HepG2 (cell line): ENCODE measurements around the gene PXT1. TPM values are rescaled to one million over a fixed set of nuclear protein-coding genes. Genes with fewer than 3 reads are reported as not detected.
A peak's percentile ranks its signal among the peaks of the same experiment; 100 is the strongest.

Experiments used
- ATAC-seq: fragments of 200-7000 bp; cut with Tn5 transposase; 3 replicates; pipeline ENCODE4 v1.9.1; 2020; ENCODE audit warnings: mild to moderate bottlenecking, moderate library complexity
- BruUV-seq: library from RNA; stranded (reverse); fragments of 400-500 nt; replicated peaks from 2 replicates; lab custom pipeline; 2021; lab: Mats Ljungman, UMichigan
- CTCF ChIA-PET: fragments of 300-600 bp; formaldehyde crosslinking; extraction: SDS; loops from one replicate; lab custom pipeline; 2021; ENCODE audit warnings: low total read pairs, inconsistent platforms, low intra/inter-chr PET ratio; lab: Yijun Ruan, JAX
- POLR2A ChIA-PET: fragments of 350-600 bp; sonication (Branson Sonifier 250); formaldehyde crosslinking; loops from one replicate; lab custom pipeline; 2020; ENCODE audit warnings: antibody characterized with exemption, inconsistent platforms; lab: Yijun Ruan, JAX
- DNase-seq: peaks from one replicate; pipeline ENCODE4 v3.0.0-alpha.2; 2015; ENCODE audit warnings: low spot score
- FAIRE-seq: peaks from 3 replicates; lab custom pipeline; 2011; peaks lifted over from hg19 to GRCh38; lab: Jason Lieb, UNC
- H2AFZ ChIP-seq: one replicate; pipeline ENCODE4 v1.6.1; 2011; ENCODE audit warnings: low read length, inconsistent platforms
- H3K27ac ChIP-seq: fragments of 300-600 bp; 3 replicates; pipeline ENCODE4 v1.8.0; 2011; ENCODE audit warnings: mixed run types, mild to moderate bottlenecking, mixed read lengths, low read length, inconsistent platforms; ENCODE audit not compliant: insufficient read depth; ENCODE audit errors: extremely low read length
- H3K27me3 ChIP-seq, 2 experiments: fragments of 200-600 bp in 1 of 2; 2 replicates in 1 of 2; 3 replicates in 1 of 2; pipeline versions ENCODE4 v1.6.0 to v1.8.0; 2011; ENCODE audit warnings: low read length in 2 of 2, mild to moderate bottlenecking in 2 of 2, moderate library complexity in 2 of 2, inconsistent platforms in 1 of 2; ENCODE audit not compliant: insufficient read depth in 2 of 2, control insufficient read depth in 1 of 2
- H3K36me3 ChIP-seq, 2 experiments: fragments of 200-600 bp in 1 of 2; replicated peaks in 1 of 2; 2 replicates in 1 of 2; 3 replicates in 1 of 2; pipeline versions ENCODE4 v1.5.1 to v1.8.0; 2011; ENCODE audit warnings: low read length in 2 of 2, inconsistent platforms in 1 of 2; ENCODE audit not compliant: insufficient read depth in 2 of 2, control insufficient read depth in 1 of 2
- H3K4me1 ChIP-seq: 2 replicates; pipeline ENCODE4 v1.5.1; 2012; ENCODE audit warnings: low read length, inconsistent platforms; ENCODE audit not compliant: insufficient read depth
- H3K4me2 ChIP-seq: 2 replicates; pipeline ENCODE4 v1.6.0; 2011; ENCODE audit warnings: low read depth, low read length, inconsistent platforms
- H3K4me3 ChIP-seq, 3 experiments: fragments of 200-600 bp in 1 of 3; sonication (generic), shearing (Covaris generic) in 1 of 3; replicated peaks in 1 of 3; 2 replicates each; pipeline ENCODE4 v1.5.1; 2011 to 2016; ENCODE audit warnings: low read length in 3 of 3, inconsistent platforms in 2 of 3, low read depth in 2 of 3, mild to moderate bottlenecking in 2 of 3, control low read depth in 1 of 3, mixed read lengths in 1 of 3; ENCODE audit not compliant: insufficient read depth in 1 of 3
- H3K79me2 ChIP-seq: one replicate; pipeline ENCODE4 v1.6.1; 2011; ENCODE audit warnings: low read length, inconsistent platforms; ENCODE audit not compliant: insufficient read depth
- H3K9ac ChIP-seq: 2 replicates; pipeline ENCODE4 v1.6.0; 2011; ENCODE audit warnings: mild to moderate bottlenecking, low read depth, low read length, inconsistent platforms; ENCODE audit not compliant: insufficient read depth
- H3K9me3 ChIP-seq: 2 replicates; pipeline ENCODE4 v1.5.1; 2012; ENCODE audit warnings: mild to moderate bottlenecking, low read length
- H4K20me1 ChIP-seq: 2 replicates; pipeline ENCODE4 v1.6.0; 2011; ENCODE audit warnings: inconsistent platforms, mild to moderate bottlenecking, low read length, moderate library complexity; ENCODE audit not compliant: insufficient read depth
- KDM2A ChIP-seq: sonication (generic); formaldehyde crosslinking; IDR thresholded peaks from 2 replicates; pipeline ENCODE4 v1.4.0; 2020; ENCODE audit warnings: low read depth, missing genetic modification reagents, borderline replicate concordance
- MIXL1 ChIP-seq: IDR thresholded peaks from 2 replicates; pipeline ENCODE4 v1.6.1; 2016
- MTF1 ChIP-seq: sonication (generic); formaldehyde crosslinking; IDR thresholded peaks from 2 replicates; pipeline ENCODE4 v1.5.0; 2020; ENCODE audit warnings: missing genetic modification reagents
- SOX5 ChIP-seq: IDR thresholded peaks from 2 replicates; pipeline ENCODE4 v1.6.1; 2016; ENCODE audit warnings: borderline replicate concordance
- SRSF9 ChIP-seq: fragments of 200-400 bp; formaldehyde crosslinking; IDR thresholded peaks from 2 replicates; pipeline ENCODE4 v1.6.1; 2018; ENCODE audit warnings: borderline replicate concordance, mild to moderate bottlenecking, low read depth, low read length; ENCODE audit not compliant: insufficient read depth, poor library complexity, severe bottlenecking
- ZNF235 ChIP-seq: sonication (generic); formaldehyde crosslinking; IDR thresholded peaks from 2 replicates; pipeline ENCODE4 v1.8.1; 2023; ENCODE audit warnings: mild to moderate bottlenecking, missing genetic modification reagents, borderline replicate concordance
- WGBS: methylation state at CpG from one replicate; pipeline ENCODE4 v1.1.6; 2017; ENCODE audit warnings: low lambda C conversion rate; 5-methylcytosine and 5-hydroxymethylcytosine counted together
- in situ Hi-C: cut with HindIII; loops from 2 replicates; pipeline ENCODE4 v1.10.0; 2017; ENCODE audit warnings: low pct_unique_long_range_greater_than_20kb; ENCODE audit not compliant: extremely low pct_ligation_motif_present
- intact Hi-C: fragments of 100-400 bp; cut with micrococcal nuclease; formaldehyde crosslinking; loops from one replicate; pipeline ENCODE4 v1.10.0; 2022; ENCODE audit not compliant: unreplicated experiment
- polyA plus RNA-seq, 8 experiments: library from polyadenylated mRNA; depleted of rRNA in 3 of 8; stranded (reverse) in 7 of 8; unstranded in 1 of 8; fragments of >200 nt; fragmentation: Illumina TruSeq in 4 of 8; extraction: Trizol in 4 of 8; gene quantifications; 2 replicates each; pipeline versions ENCODE4 v1.2.1 to v1.2.3, GENCODE V29; 2011 to 2016; ENCODE audit warnings: low read depth in 4 of 8, missing spikeins in 1 of 8, mixed read lengths in 1 of 8; ENCODE audit not compliant: insufficient read depth in 1 of 8
- total RNA-seq, 5 experiments: library from RNA; depleted of rRNA; stranded (reverse); fragments of >200 nt; fragmentation: Illumina TruSeq; extraction: Trizol; gene quantifications; 2 replicates each; pipeline ENCODE4 v1.2.3, GENCODE V29; 2016; ENCODE audit warnings: low read depth in 1 of 5
- TF ChIP-seq, protein P1 (sequence below): sonication (generic); formaldehyde crosslinking; IDR thresholded peaks from 2 replicates; pipeline ENCODE4 v1.8.0; 2022; ENCODE audit warnings: missing genetic modification reagents, mild to moderate bottlenecking, moderate library complexity, borderline replicate concordance
- TF ChIP-seq, protein P2 (sequence below): sonication (generic); formaldehyde crosslinking; IDR thresholded peaks from 2 replicates; pipeline ENCODE4 v1.8.1; 2023; ENCODE audit warnings: mild to moderate bottlenecking, missing genetic modification reagents, borderline replicate concordance
- TF ChIP-seq, protein P3 (sequence below): sonication (generic); formaldehyde crosslinking; IDR thresholded peaks from 2 replicates; pipeline ENCODE4 v1.4.0; 2020; ENCODE audit warnings: mild to moderate bottlenecking, missing genetic modification reagents

Gene PXT1
- total and polyA plus RNA-seq, 2 of the 13 experiments (the other 11 are each of a cell fraction or from before 2014, with no cell fraction given): 0.04 TPM; not detected in 1

DNA sequence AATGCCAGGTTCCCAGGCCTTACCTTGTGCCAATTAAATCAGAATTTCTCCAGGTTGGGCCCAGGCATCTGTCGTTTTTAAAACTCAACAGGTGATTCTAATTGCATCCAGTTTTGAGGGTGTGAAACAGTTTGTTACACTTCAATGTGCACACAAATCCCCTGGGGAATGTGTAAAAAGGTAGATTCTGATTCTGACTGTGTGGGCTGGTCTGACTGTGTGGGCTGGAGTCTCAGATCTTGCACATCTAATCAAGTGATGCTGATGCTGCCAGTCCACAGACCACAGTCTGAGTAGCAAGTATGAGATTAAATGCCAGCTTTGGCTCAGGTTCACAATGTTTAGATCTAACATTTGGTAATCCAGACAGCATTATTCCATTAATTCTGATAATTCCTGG, 42.7 kb downstream of the PXT1 start:
- no peak for DNase-seq
- no TSS peak for BruUV-seq
- Histone ChIP-seq H3K36me3 (no peaks in the 10 kb centered on the region), H3K27me3 (peaks cover 0 to 22% of the 10 kb centered on the region in 2 experiments; a peak in 2 of 5 replicates), H3K9me3 (no peaks in the 10 kb centered on the region)
- 0% methylated on average over 1 of the region's 1 CpG for WGBS
- TF ChIP-seq KDM2A (CRISPR knock-in tag) (no peak), MIXL1 (no peak), ZNF235 (CRISPR knock-in tag) (no peak), SOX5 (CRISPR knock-in tag) (no peak)
- TF ChIP-seq, protein P1, sequence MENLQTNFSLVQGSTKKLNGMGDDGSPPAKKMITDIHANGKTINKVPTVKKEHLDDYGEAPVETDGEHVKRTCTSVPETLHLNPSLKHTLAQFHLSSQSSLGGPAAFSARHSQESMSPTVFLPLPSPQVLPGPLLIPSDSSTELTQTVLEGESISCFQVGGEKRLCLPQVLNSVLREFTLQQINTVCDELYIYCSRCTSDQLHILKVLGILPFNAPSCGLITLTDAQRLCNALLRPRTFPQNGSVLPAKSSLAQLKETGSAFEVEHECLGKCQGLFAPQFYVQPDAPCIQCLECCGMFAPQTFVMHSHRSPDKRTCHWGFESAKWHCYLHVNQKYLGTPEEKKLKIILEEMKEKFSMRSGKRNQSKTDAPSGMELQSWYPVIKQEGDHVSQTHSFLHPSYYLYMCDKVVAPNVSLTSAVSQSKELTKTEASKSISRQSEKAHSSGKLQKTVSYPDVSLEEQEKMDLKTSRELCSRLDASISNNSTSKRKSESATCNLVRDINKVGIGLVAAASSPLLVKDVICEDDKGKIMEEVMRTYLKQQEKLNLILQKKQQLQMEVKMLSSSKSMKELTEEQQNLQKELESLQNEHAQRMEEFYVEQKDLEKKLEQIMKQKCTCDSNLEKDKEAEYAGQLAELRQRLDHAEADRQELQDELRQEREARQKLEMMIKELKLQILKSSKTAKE (CRISPR knock-in tag): no peak
- TF ChIP-seq, protein P2, sequence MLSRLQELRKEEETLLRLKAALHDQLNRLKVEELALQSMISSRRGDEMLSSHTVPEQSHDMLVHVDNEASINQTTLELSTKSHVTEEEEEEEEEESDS (CRISPR knock-in tag): no peak
- TF ChIP-seq, all 625 proteins: peak for 0
- intact Hi-C loops: no loop called here
- Histone ChIP-seq H3K27ac (no peak overlapping the region), H3K9ac (no peak overlapping the region), H3K4me2 (no peak overlapping the region), H3K79me2 (no peaks in the 10 kb centered on the region), H2AFZ (no peak overlapping the region), H4K20me1 (no peaks in the 10 kb centered on the region), H3K4me3 (no peak overlapping the region), H3K4me1 (no peaks in the 10 kb centered on the region)
- ChIA-PET CTCF (no interaction called here), POLR2A (no interaction called here)
- in situ Hi-C loops: no loop called here
- FAIRE-seq (no peak), ATAC-seq (no peak)

DNA sequence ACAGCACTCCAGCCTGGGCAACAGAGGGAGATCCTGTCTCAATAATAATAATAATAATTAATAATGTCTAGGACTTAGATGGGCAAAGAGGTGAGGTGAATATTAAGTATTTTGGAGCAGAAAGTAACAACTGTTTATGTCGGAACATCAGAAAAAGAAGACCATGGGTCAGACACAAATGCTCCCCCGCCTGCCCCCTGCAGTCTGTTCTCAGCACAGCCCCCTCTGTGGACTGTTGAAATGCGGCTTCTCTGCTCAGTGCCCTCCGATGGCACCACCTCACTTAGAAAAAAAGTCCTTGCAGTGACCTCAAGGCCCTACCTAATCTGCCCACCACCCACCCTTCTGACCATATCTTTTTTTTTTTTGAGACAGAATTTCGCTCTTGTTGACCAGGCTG, 50.0 kb downstream of the PXT1 start:
- POLR2A ChIA-PET: no interaction called here
- H3K9me3 ChIP-seq: no peaks in the 10 kb centered on the region
- no peak for TF ChIP-seq SRSF9
- TF ChIP-seq MTF1 (CRISPR knock-in tag): no peak
- TF ChIP-seq, protein P3, sequence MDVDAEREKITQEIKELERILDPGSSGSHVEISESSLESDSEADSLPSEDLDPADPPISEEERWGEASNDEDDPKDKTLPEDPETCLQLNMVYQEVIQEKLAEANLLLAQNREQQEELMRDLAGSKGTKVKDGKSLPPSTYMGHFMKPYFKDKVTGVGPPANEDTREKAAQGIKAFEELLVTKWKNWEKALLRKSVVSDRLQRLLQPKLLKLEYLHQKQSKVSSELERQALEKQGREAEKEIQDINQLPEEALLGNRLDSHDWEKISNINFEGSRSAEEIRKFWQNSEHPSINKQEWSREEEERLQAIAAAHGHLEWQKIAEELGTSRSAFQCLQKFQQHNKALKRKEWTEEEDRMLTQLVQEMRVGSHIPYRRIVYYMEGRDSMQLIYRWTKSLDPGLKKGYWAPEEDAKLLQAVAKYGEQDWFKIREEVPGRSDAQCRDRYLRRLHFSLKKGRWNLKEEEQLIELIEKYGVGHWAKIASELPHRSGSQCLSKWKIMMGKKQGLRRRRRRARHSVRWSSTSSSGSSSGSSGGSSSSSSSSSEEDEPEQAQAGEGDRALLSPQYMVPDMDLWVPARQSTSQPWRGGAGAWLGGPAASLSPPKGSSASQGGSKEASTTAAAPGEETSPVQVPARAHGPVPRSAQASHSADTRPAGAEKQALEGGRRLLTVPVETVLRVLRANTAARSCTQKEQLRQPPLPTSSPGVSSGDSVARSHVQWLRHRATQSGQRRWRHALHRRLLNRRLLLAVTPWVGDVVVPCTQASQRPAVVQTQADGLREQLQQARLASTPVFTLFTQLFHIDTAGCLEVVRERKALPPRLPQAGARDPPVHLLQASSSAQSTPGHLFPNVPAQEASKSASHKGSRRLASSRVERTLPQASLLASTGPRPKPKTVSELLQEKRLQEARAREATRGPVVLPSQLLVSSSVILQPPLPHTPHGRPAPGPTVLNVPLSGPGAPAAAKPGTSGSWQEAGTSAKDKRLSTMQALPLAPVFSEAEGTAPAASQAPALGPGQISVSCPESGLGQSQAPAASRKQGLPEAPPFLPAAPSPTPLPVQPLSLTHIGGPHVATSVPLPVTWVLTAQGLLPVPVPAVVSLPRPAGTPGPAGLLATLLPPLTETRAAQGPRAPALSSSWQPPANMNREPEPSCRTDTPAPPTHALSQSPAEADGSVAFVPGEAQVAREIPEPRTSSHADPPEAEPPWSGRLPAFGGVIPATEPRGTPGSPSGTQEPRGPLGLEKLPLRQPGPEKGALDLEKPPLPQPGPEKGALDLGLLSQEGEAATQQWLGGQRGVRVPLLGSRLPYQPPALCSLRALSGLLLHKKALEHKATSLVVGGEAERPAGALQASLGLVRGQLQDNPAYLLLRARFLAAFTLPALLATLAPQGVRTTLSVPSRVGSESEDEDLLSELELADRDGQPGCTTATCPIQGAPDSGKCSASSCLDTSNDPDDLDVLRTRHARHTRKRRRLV: no peak

More for the DNA sequence above, 50.0 kb downstream of the PXT1 start:
- DNase-seq: no peak
- Histone ChIP-seq H3K36me3 (no peaks in the 10 kb centered on the region), H4K20me1 (no peaks in the 10 kb centered on the region), H3K79me2 (no peaks in the 10 kb centered on the region), H3K27ac (no peak overlapping the region), H3K9ac (no peak overlapping the region), H3K27me3 (peaks cover 0 to 38% of the 10 kb centered on the region in 2 experiments; a peak in 4 of 5 replicates), H3K4me1 (peaks cover 8% of the 10 kb centered on the region), H2AFZ (no peak overlapping the region), H3K4me3 (no peak overlapping the region), H3K4me2 (no peak overlapping the region)
- BruUV-seq: no TSS peak
- in situ Hi-C loops: no loop called here
- CTCF ChIA-PET: no interaction called here
- intact Hi-C loops: no loop called here
- 28% methylated on average over 5 of the region's 5 CpGs for WGBS
- FAIRE-seq: no peak
- ATAC-seq: peak; percentile 60
